Erythroblast (primary cell): Measurements from ENCODE around the gene ELAPOR1.

Experiments used
- GATA1 ChIP-seq: IDR thresholded peaks from 2 replicates; pipeline ENCODE4 v1.6.1; 2011; ENCODE audit warnings: low read depth, mild to moderate bottlenecking, control low read depth, low read length, moderate library complexity
- POLR2A ChIP-seq: IDR thresholded peaks from 2 replicates; pipeline ENCODE4 v1.6.1; 2011; ENCODE audit warnings: mild to moderate bottlenecking, low read length

DNA sequence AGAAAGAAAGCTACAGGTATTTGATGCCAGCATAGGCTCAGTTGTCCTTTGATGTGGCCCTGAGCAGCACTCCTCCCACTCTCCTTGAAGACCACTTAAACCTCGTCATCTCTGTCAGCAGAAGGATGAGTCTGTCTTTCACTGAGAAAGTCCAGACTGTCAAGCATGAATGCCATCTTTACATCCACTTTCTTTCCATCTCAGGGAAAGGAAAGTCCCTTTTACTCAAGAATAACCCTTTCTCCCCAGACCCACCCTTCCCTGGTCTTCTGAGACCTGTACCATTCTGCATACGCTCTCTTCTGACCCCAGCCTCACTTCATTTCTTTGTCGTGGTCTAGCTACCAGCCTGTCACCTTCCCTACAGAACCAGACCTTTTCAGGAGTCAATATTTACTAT lies 4.0 kb upstream of the ELAPOR1 start:
- TF ChIP-seq POLR2A (no peak), GATA1 (no peak)
